T-cell (primary cell): ENCODE data around the gene RSBN1. TPM values are rescaled to one million over a fixed set of nuclear protein-coding genes. Genes with fewer than 3 reads are reported as not detected.

Source experiments
- ATAC-seq, 4 experiments: fragments of 200-7000 bp in 3 of 4; fragments of 150-1000 bp in 1 of 4; cut with Tn5 transposase; replicated peaks in 1 of 4; 1 replicate in 3 of 4; 2 replicates in 1 of 4; pipeline ENCODE4 v1.10.0; 2021; ENCODE audit warnings: moderate library complexity in 3 of 4, mild to moderate bottlenecking in 2 of 4, moderate number of reproducible peaks in 1 of 4
- CTCF ChIA-PET, 2 donors: fragments of 300-600 bp; sonication (Branson Sonifier 250); formaldehyde crosslinking; loops; one replicate each; lab custom pipeline; 2022; ENCODE audit warnings: antibody characterized with exemption in 2 of 2; lab: Charles Lee
- POLR2A ChIA-PET, 2 donors: fragments of 300-600 bp; sonication (Branson Sonifier 250); formaldehyde crosslinking; loops; one replicate each; lab custom pipeline; 2022; ENCODE audit warnings: antibody characterized with exemption in 2 of 2; lab: Charles Lee
- DNase-seq, 35 experiments: peaks; one replicate each; pipeline versions ENCODE4 v3.0.0 to v3.0.0-alpha.2; 2013 to 2023
- H3K27ac ChIP-seq: one replicate; pipeline ENCODE4 v1.5.1; 2013; ENCODE audit warnings: low read length
- H3K27me3 ChIP-seq, 2 experiments: replicated peaks in 1 of 2; 1 replicate in 1 of 2; 2 replicates in 1 of 2; pipeline versions ENCODE4 v1.6.1 to v1.7.0; 2013; ENCODE audit warnings: low read length in 1 of 2, mixed read lengths in 1 of 2; ENCODE audit not compliant: control insufficient read depth in 2 of 2, insufficient read depth in 2 of 2; ENCODE audit errors: extremely low read depth in 1 of 2
- H3K36me3 ChIP-seq, 2 donors: 1 replicate in 1 of 2; 2 replicates in 1 of 2; pipeline versions ENCODE4 v1.6.1 to v1.7.0; 2013; ENCODE audit warnings: low read length in 1 of 2; ENCODE audit not compliant: control insufficient read depth in 2 of 2, insufficient read depth in 1 of 2; ENCODE audit errors: extremely low read depth in 1 of 2
- H3K4me1 ChIP-seq, 2 experiments: 1 replicate in 1 of 2; 2 replicates in 1 of 2; pipeline versions ENCODE4 v1.6.1 to v1.7.0; 2013; ENCODE audit warnings: low read length in 2 of 2, mixed read lengths in 1 of 2; ENCODE audit not compliant: insufficient read depth in 2 of 2, control insufficient read depth in 1 of 2; ENCODE audit errors: extremely low read depth in 1 of 2
- H3K4me3 ChIP-seq, 2 donors: 1 replicate in 1 of 2; 2 replicates in 1 of 2; pipeline versions ENCODE4 v1.5.1 to v1.7.0; 2013; ENCODE audit warnings: mild to moderate bottlenecking in 2 of 2, low read length in 1 of 2, moderate library complexity in 1 of 2; ENCODE audit not compliant: control insufficient read depth in 1 of 2; ENCODE audit errors: extremely low read depth in 1 of 2
- H3K9me3 ChIP-seq: 2 replicates; pipeline ENCODE4 v1.7.0; 2013
- H3K27ac Mint-ChIP-seq, 2 donors: one replicate each; pipeline ENCODE4 v1.8.0; 2020 to 2021; ENCODE audit warnings: mild to moderate bottlenecking in 2 of 2, mixed read lengths in 2 of 2
- H3K27me3 Mint-ChIP-seq, 2 donors: one replicate each; pipeline ENCODE4 v1.8.0; 2021 to 2022; ENCODE audit warnings: mixed read lengths in 2 of 2
- H3K36me3 Mint-ChIP-seq: one replicate; pipeline ENCODE4 v1.8.0; 2021; ENCODE audit warnings: mixed read lengths
- H3K4me1 Mint-ChIP-seq, 3 donors: one replicate each; pipeline ENCODE4 v1.8.0; 2020 to 2022; ENCODE audit warnings: mixed read lengths in 3 of 3, mild to moderate bottlenecking in 1 of 3
- H3K4me3 Mint-ChIP-seq, 3 donors: one replicate each; pipeline ENCODE4 v1.8.0; 2020 to 2022; ENCODE audit warnings: mild to moderate bottlenecking in 3 of 3, mixed read lengths in 3 of 3, moderate library complexity in 3 of 3
- H3K9me3 Mint-ChIP-seq, 3 donors: one replicate each; pipeline ENCODE4 v1.8.0; 2020 to 2022; ENCODE audit warnings: mixed read lengths in 3 of 3
- WGBS: methylation state at CpG from one replicate; pipeline ENCODE4 v1.1.5; 2013; ENCODE audit warnings: missing lambda C conversion rate; ENCODE audit not compliant: insufficient coverage; 5-methylcytosine and 5-hydroxymethylcytosine counted together
- total RNA-seq, 35 experiments: library from RNA in 6 of 35; stranded (reverse) in 6 of 35; fragments of 120-200 nt in 1 of 35; gene quantifications; one replicate each; pipeline versions ENCODE4 v1.2.1 to v1.2.4 and lab custom pipeline; 2013 to 2026

Gene RSBN1
- total RNA-seq, 5 donors from 2014 or later (not counting 1 experiment from before 2014, with no cell fraction given), result 43.9 to 49.9 (median 45.1) TPM

DNA sequence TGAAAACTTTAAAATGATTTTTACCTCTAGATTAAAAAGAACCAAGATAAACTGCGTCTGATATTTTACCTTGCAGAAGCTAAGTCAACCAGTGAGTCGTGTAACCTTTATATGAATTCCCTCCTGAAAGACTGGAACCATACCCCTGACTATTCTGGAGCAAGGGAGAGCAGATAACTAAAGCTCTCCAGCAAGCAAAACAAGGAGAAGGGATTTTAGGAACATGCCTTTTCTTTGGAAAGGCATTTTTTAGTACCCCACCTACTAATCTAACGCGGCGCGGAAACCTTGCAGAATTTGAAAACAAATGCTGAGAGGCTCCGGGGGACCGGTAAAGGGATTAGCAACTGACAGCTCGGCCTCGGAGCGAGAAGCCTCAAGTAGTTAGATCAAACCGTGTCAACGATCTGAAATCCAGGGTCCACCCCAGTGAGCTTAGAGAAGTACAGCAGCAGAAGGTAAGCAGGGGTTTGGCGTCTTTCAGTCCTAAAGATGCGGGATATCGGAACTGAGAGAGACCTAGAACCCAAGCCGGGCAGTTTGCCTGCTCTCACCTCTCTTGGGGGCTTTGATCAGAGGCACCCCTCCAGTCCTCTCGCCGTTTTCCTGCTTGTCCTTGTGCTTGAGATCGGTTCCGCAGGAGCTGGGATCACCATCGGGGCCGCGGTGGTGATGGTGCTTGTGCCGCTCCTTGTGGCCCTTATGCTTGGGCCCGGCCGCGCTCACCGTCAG is 954 bp downstream of the RSBN1 start:
- H3K9me3 ChIP-seq, result no peaks in the 10 kb centered on the region
- Mint-ChIP-seq H3K27ac (peak overlapping the region; percentile 98), H3K4me1 (peaks cover 44 to 50% (median 47%) of the 10 kb centered on the region in 3 donors), H3K4me3 (peak overlapping the region; percentile 98 to 99 (median 99)), H3K27me3 (no peaks in the 10 kb centered on the region), H3K36me3 (peaks cover 5% of the 10 kb centered on the region), H3K9me3 (no peaks in the 10 kb centered on the region)
- peak overlapping the region; percentile 90 for H3K27ac ChIP-seq
- H3K36me3 ChIP-seq, result peaks cover 0 to 4% of the 10 kb centered on the region in 2 donors
- H3K27me3 ChIP-seq, result no peaks in the 10 kb centered on the region
- ATAC-seq (peak in 2 of 4 experiments; percentile 10 to 13), DNase-seq (peak in 22 of 35 experiments; percentile 3 to 33 (median 17))
- POLR2A ChIA-PET, result interaction anchor here (0.5 to 2.0 kb wide), 14 partner anchors 16 to 1288 kb away, joined by 3 to 11 read pairs (median 3); partner anchors contain the start of genes AP4B1 (in 1 of the 2), BCAS2 (in 1 of the 2) and PHTF1 (in 1 of the 2)
- H3K4me1 ChIP-seq, result peaks cover 13 to 34% of the 10 kb centered on the region in 2 experiments
- H3K4me3 ChIP-seq, result peak overlapping the region; percentile 84 to 92
- 0% methylated on average over 28 of the region's 29 CpGs for WGBS
- CTCF ChIA-PET, result interaction anchor here in 1 of 2 donors (0.6 to 1.9 kb wide), 6 partner anchors 23 to 135 kb away, joined by 3 to 5 read pairs (median 4); partner anchors contain the start of gene HIPK1

DNA sequence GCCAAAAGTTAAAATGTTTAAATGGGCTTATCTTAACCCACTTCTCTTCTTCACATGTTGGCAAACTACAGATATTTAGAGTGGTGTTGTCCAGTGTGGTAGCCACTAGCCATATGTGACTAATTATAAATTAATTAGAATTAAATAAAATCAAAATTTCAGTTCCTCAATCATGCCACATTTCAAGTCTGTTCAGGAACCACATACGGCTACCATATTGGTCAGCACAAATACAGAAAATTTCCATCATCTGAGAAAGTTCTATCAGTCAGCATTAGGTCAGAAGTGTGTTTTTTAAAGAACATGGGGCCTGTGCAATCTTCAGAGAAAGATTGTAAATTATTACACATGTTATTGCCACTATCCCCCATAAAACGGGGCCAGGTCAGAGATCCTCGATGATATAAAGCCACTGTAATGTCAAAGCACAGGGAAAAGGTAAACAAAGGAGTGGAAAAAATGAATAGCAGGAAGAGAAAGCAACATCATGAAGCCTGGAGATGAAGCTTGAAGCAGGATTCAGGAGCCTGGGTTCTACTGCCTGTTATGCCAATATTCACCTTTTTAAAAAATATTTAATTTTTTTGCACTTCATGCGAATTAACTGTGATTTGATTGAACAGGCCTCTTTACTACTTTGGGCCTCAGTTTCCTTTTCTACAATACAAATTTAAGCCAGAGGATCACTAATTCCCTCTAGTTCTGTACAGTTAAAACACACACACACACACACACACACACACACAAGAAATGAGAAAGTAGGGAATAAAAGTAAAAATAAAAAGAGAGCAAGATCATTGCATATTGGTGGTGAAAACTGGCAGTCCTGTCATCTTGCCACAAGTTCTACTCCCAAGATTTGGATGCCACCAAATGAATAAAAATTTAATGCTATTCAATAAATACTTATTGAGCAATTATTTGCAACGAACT is 2.3 kb downstream of the RSBN1 start:
- no CpG with 5 or more reads among the region's 5 CpGs for WGBS
- Histone ChIP-seq H3K4me3 (peak overlapping the region; percentile 23 to 92), H3K36me3 (no peaks in the 10 kb centered on the region), H3K4me1 (peaks cover 13 to 34% of the 10 kb centered on the region in 2 experiments), H3K27ac (no peak overlapping the region), H3K9me3 (no peaks in the 10 kb centered on the region), H3K27me3 (no peaks in the 10 kb centered on the region)
- Mint-ChIP-seq H3K27me3 (no peaks in the 10 kb centered on the region), H3K4me1 (peaks cover 56 to 64% (median 60%) of the 10 kb centered on the region in 3 donors), H3K9me3 (no peaks in the 10 kb centered on the region), H3K36me3 (peaks cover 14% of the 10 kb centered on the region), H3K4me3 (peak overlapping the region; percentile 98 to 99 (median 99)), H3K27ac (peak overlapping the region; percentile 31 to 71)
- POLR2A ChIA-PET, result interaction anchor here in 1 of 2 donors (0.6 kb wide), 1 partner anchor 11 kb away, joined by 3 read pairs; no protein-coding TSS in a partner anchor
- no peak for ATAC-seq
- CTCF ChIA-PET, result no interaction called here
- DNase-seq, result no peak

DNA sequence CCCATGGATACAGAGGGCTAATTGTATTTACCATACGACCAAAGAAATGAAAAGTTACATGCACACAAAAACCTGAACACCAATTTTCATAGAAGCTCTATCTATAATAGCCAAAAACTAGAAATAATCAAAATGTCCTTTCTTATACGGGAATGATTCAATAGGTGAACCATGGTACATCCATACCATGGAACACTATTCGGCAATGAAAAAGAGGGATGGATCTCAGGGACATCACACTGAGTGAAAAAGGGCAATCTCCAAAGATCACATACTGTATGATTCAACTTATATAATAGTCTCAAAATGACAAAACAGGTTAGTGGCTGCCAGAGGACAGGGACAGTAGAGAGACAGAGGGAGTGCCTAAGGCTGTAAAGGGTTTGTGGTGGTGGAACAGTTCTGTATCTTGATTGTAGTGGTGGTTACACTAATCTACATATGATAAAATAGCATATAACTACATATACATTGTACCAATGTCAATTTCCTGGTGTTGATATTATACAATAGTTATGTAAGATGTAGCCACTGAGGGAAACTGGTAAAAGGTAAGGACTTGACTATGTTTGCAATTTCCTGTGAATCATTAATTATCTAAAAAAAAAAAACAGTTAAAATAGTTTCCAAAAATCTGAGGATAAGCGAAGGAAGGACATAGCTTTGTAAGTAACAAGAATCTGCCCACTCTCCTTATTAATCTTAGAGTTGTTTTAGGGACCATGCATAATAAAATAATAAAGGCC is 3.7 kb downstream of the RSBN1 start:
- no peak overlapping the region for H3K27ac ChIP-seq
- H3K36me3 ChIP-seq, result no peaks in the 10 kb centered on the region
- Mint-ChIP-seq H3K4me3 (peak overlapping the region; percentile 57 to 98 (median 62)), H3K27ac (peak overlapping the region; percentile 55 to 66), H3K27me3 (no peaks in the 10 kb centered on the region), H3K4me1 (peaks cover 68 to 77% (median 73%) of the 10 kb centered on the region in 3 donors), H3K9me3 (no peaks in the 10 kb centered on the region), H3K36me3 (peaks cover 17% of the 10 kb centered on the region)
- H3K4me3 ChIP-seq, result no peak overlapping the region
- peaks cover 16 to 36% of the 10 kb centered on the region in 2 experiments for H3K4me1 ChIP-seq
- no peak for ATAC-seq
- ChIA-PET POLR2A (interaction anchor here in 1 of 2 donors (0.7 kb wide), 2 partner anchors 13 to 25 kb away, joined by 3 to 5 read pairs; no protein-coding TSS in a partner anchor), CTCF (interaction anchor here in 1 of 2 donors (0.6 to 0.7 kb wide), 2 partner anchors 84 to 523 kb away, joined by 4 to 5 read pairs; no protein-coding TSS in a partner anchor)
- 100% methylated on average over 1 of the region's 4 CpGs for WGBS
- H3K9me3 ChIP-seq, result no peaks in the 10 kb centered on the region
- DNase-seq, result no peak
- no peaks in the 10 kb centered on the region for H3K27me3 ChIP-seq

DNA sequence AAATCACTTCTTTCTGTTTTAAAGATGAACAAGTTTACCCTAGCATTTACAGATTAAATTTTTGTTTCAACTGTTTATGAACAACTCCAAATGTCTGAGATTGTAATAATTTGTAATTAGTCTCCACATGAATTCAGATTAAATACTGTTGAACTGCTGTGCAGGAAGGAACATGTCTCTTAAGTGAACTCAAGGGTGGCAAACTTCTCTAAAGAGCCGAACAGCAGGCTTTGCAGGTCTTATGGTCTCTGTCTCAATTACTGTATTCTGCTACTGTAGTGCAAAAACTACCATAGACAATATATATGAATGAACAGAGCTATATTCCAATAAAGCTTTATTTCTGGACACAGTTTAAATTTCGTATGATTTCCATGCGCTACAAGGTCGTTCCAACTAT is 6.6 kb downstream of the RSBN1 start:
- WGBS, result 96% methylated on average over 3 of the region's 4 CpGs
- no peaks in the 10 kb centered on the region for H3K36me3 ChIP-seq
- peaks cover 13 to 32% of the 10 kb centered on the region in 2 experiments for H3K4me1 ChIP-seq
- ATAC-seq (no peak), DNase-seq (no peak)
- Mint-ChIP-seq H3K9me3 (no peaks in the 10 kb centered on the region), H3K27me3 (no peaks in the 10 kb centered on the region), H3K36me3 (peaks cover 26% of the 10 kb centered on the region), H3K27ac (no peak overlapping the region), H3K4me1 (peaks cover 87 to 93% (median 92%) of the 10 kb centered on the region in 3 donors), H3K4me3 (peak overlapping the region in 1 of 3 donors; percentile 51)
- no peaks in the 10 kb centered on the region for H3K9me3 ChIP-seq
- H3K27me3 ChIP-seq, result no peaks in the 10 kb centered on the region
- H3K4me3 ChIP-seq, result no peak overlapping the region
- ChIA-PET CTCF (no interaction called here), POLR2A (interaction anchor here (0.7 to 0.8 kb wide), 2 partner anchors 15 to 1035 kb away, joined by 3 to 4 read pairs; no protein-coding TSS in a partner anchor)
- no peak overlapping the region for H3K27ac ChIP-seq

DNA sequence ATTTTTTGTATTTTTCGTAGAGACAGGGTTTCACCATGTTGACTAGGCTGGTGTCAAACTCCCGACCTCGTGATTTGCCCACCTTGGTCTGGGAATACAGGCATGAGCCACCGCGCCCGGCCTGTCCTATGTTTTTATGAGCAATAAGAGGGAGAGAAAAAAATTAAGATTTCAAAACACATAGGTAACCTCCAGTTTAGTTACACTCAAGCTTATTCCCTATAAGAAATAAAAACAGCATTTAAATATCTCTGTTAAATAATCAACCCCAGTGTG is 7.1 kb downstream of the RSBN1 start:
- CTCF ChIA-PET, result no interaction called here
- WGBS, result 100% methylated on average over 3 of the region's 6 CpGs
- Histone ChIP-seq H3K9me3 (no peaks in the 10 kb centered on the region), H3K4me1 (peaks cover 13 to 28% of the 10 kb centered on the region in 2 experiments), H3K4me3 (no peak overlapping the region), H3K27ac (no peak overlapping the region), H3K36me3 (no peaks in the 10 kb centered on the region), H3K27me3 (no peaks in the 10 kb centered on the region)
- Mint-ChIP-seq H3K27ac (no peak overlapping the region), H3K4me3 (peak overlapping the region in 1 of 3 donors; percentile 51), H3K9me3 (no peaks in the 10 kb centered on the region), H3K36me3 (peaks cover 26% of the 10 kb centered on the region), H3K27me3 (no peaks in the 10 kb centered on the region), H3K4me1 (peaks cover 89 to 93% (median 89%) of the 10 kb centered on the region in 3 donors)
- POLR2A ChIA-PET, result interaction anchor here in 1 of 2 donors (0.8 kb wide), 1 partner anchor 14 kb away, joined by 3 read pairs; no protein-coding TSS in a partner anchor
- no peak for ATAC-seq
- DNase-seq, result no peak
